Measurements from ENCODE around the gene NEK7. TPM values are rescaled to one million over a fixed set of nuclear protein-coding genes. Genes with fewer than 3 reads are reported as not detected.

The NEK7 gene
- total and polyA plus RNA-seq, 2 of the 8 experiments (the other 6 are each of a cell fraction or from before 2014, with no cell fraction given), result 5.1 to 10.0 TPM

DNA sequence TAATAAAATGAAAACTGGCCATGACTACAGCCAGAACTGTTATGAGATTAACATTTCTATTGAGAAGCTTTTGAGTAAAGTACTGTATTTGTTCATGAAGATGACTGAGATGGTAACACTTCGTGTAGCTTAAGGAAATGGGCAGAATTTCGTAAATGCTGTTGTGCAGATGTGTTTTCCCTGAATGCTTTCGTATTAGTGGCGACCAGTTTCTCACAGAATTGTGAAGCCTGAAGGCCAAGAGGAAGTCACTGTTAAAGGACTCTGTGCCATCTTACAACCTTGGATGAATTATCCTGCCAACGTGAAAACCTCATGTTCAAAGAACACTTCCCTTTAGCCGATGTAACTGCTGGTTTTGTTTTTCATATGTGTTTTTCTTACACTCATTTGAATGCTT lies 164.0 kb downstream of the NEK7 start:
- Histone ChIP-seq H3K79me2 (ENCODE audit: control insufficient read depth in 1 of 2, insufficient read depth in 2 of 2, low read length in 2 of 2) (no peaks in the 10 kb centered on the region), H3K9ac (replicated peaks in 1 of 4; ENCODE audit: extremely low read depth in 1 of 4, low read depth in 3 of 4, low read length in 3 of 4) (no peak overlapping the region), H3K4ac (replicated peaks; ENCODE audit: insufficient read length, low read depth, low read length) (no peak overlapping the region), H3K14ac (ENCODE audit: insufficient read length) (no peak overlapping the region), H3K27ac (ENCODE audit: low read depth, low read length) (no peak overlapping the region), H3K27me3 (replicated peaks in 1 of 4; ENCODE audit: control insufficient read depth in 3 of 4, extremely low read depth in 1 of 4, insufficient read depth in 3 of 4, low read length in 3 of 4) (no peaks in the 10 kb centered on the region; a peak in 3 of 7 replicates), H3K18ac (ENCODE audit: extremely low read depth, low read length) (no peak overlapping the region), H3K4me1 (replicated peaks in 1 of 4; ENCODE audit: control insufficient read depth in 3 of 4, insufficient read depth in 4 of 4, low read length in 3 of 4) (peaks cover 0 to 8% (median 3%) of the 10 kb centered on the region in 4 experiments; a peak in 2 of 7 replicates), H4K91ac (replicated peaks; ENCODE audit: insufficient read length, low read length) (no peak overlapping the region), H4K8ac (ENCODE audit: extremely low read depth, insufficient read depth, low read length) (no peak overlapping the region), H2AFZ (ENCODE audit: low read length) (no peak overlapping the region), H2BK15ac (ENCODE audit: low read length) (no peak overlapping the region), H3K9me3 (ENCODE audit: insufficient read depth in 2 of 2, low read depth in 1 of 2, low read length in 1 of 2) (no peaks in the 10 kb centered on the region), H4K5ac (ENCODE audit: insufficient read length, low read depth, low read length) (no peak overlapping the region), H3K56ac (replicated peaks; ENCODE audit: insufficient read length, low read depth, low read length) (no peak overlapping the region), H2BK20ac (ENCODE audit: low read length) (no peak overlapping the region), H3K79me1 (ENCODE audit: low read depth, low read length) (no peaks in the 10 kb centered on the region), H2AK5ac (ENCODE audit: low read depth, low read length) (no peak overlapping the region), H3K36me3 (ENCODE audit: control insufficient read depth in 2 of 4, insufficient read depth in 4 of 4, low read length in 3 of 4) (no peaks in the 10 kb centered on the region), H3K23me2 (ENCODE audit: low read depth, low read length) (no peaks in the 10 kb centered on the region), H3K23ac (ENCODE audit: insufficient read length) (no peak overlapping the region), H2BK120ac (replicated peaks; ENCODE audit: low read depth, low read length) (no peak overlapping the region), H3K4me3 (ENCODE audit: extremely low read depth in 1 of 4, insufficient read depth in 2 of 4, low read depth in 3 of 4, low read length in 4 of 4) (no peak overlapping the region), H2BK12ac (ENCODE audit: low read depth, low read length) (no peak overlapping the region), H2BK5ac (ENCODE audit: low read depth, low read length) (no peak overlapping the region), H4K20me1 (replicated peaks in 1 of 2; ENCODE audit: control insufficient read depth in 1 of 2, insufficient read depth in 2 of 2, low read length in 2 of 2) (no peaks in the 10 kb centered on the region), H3K4me2 (ENCODE audit: insufficient read depth in 1 of 2, low read depth in 2 of 2, low read length in 2 of 2) (no peak overlapping the region)
- no peak for DNase-seq (ENCODE audit: low read depth in 1 of 2, low spot score in 2 of 2)
- ChIA-PET POLR2A (ENCODE audit: partially characterized antibody) (no interaction called here), CTCF (ENCODE audit: partially characterized antibody) (no interaction called here)
- 81% methylated on average over 6 of the region's 6 CpGs; no CpG with 5 or more reads in 1 of the 2 experiments for WGBS, 2 experiments (ENCODE audit: extremely low coverage in 1 of 2, insufficient coverage in 1 of 2, insufficient read length in 1 of 2, insufficient replicate concordance in 2 of 2, low coverage in 1 of 2, low lambda C conversion rate in 2 of 2, missing lambda C conversion rate in 1 of 2)
- FAIRE-seq, result no peak
- TF ChIP-seq CHD7 (IDR thresholded peaks at IDR 0.05; ENCODE audit: insufficient replicate concordance, low read length), result no peak

Data from H1 (cell line).